Bronchial epithelial cell (primary cell): ENCODE measurements around the gene NELL1. TPM values are rescaled to one million over a fixed set of nuclear protein-coding genes. Genes with fewer than 3 reads are reported as not detected.
"Not testable (repeated sequence)": the region's sequence is repeated elsewhere in the genome, so short reads cannot be mapped to it uniquely, and the experiment has no call there.

Experiments used
- DNase-seq: peaks from one replicate; pipeline ENCODE4 v3.0.0-alpha.2; 2010; ENCODE audit warnings: low read depth
- FAIRE-seq: peaks from 2 replicates; lab custom pipeline; 2011; peaks lifted over from hg19 to GRCh38; lab: Jason Lieb, UNC
- H3K27me3 ChIP-seq: 2 replicates; pipeline ENCODE4 v1.5.1; 2011; ENCODE audit warnings: low read length; ENCODE audit not compliant: control insufficient read depth, insufficient read depth
- H3K36me3 ChIP-seq: 2 replicates; pipeline ENCODE4 v1.5.1; 2011; ENCODE audit warnings: low read length; ENCODE audit not compliant: control insufficient read depth, insufficient read depth
- H3K4me3 ChIP-seq: 2 replicates; pipeline ENCODE4 v1.5.1; 2011; ENCODE audit warnings: mild to moderate bottlenecking, low read depth, low read length, control low read depth
- CTCF ChIP-seq: IDR thresholded peaks from 2 replicates; pipeline ENCODE4 v1.5.1; 2011; ENCODE audit warnings: mild to moderate bottlenecking, moderate library complexity, low read length, control low read depth, inconsistent platforms; ENCODE audit not compliant: insufficient read depth, severe bottlenecking
- total RNA-seq: library from RNA; depleted of rRNA; stranded (reverse); fragments of >200 nt; gene quantifications from 2 replicates; pipeline ENCODE4 v1.2.1, GENCODE V29; 2014

Gene NELL1
- total RNA-seq, 1 donor from 2014 or later: not detected

DNA sequence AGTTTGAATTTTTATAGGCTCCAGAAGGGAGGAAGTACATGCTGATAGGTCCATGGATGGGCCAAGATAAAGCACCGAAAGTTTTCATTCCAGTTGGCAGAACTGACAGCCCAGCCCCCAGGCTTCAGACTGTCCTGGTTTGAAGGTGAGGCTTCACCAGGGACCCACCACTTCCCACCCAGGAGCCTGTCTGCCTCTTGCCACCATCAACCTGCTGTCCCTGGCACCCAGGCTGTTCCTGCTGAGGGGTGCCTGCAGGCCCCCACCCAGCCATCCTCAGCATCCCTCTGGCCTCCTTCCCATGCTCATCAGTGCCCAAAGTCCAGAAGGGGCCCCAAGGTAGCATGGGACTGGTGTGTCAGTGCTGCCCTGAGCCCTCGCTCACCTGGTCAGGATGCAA is 463.9 kb downstream of the NELL1 start:
- TF ChIP-seq CTCF: no peak
- FAIRE-seq (no peak), DNase-seq (no peak)
- Histone ChIP-seq H3K36me3 (no peaks in the 10 kb centered on the region), H3K27me3 (no peaks in the 10 kb centered on the region), H3K4me3 (no peak overlapping the region)

DNA sequence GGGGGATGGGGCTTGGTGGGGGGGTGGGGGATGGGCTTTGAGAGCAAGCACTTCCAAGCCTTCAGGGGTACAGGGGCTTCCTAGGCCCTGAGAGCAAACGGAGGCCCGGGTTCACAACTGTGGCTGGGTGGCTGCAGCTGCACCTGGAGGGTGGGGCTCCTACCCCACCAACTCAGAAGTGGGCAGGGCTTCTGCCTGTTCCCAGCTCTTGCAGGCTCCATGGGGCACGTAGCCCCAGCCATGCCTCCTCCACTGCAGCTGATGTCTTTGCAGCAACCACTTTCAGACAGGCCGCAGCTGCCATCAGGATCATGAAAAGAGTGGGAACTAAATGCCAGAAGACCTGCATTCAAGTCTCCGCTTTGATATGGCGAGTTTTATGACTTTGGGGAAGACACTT is 464.3 kb downstream of the NELL1 start:
- H3K27me3 ChIP-seq: no peaks in the 10 kb centered on the region
- TF ChIP-seq CTCF: no peak
- no peak overlapping the region for H3K4me3 ChIP-seq
- DNase-seq: no peak
- H3K36me3 ChIP-seq: no peaks in the 10 kb centered on the region
- no peak for FAIRE-seq

- H3K27me3 ChIP-seq: no peaks in the 10 kb centered on the region
- DNase-seq (no peak), FAIRE-seq (no peak)
- TF ChIP-seq CTCF: no peak
- no peaks in the 10 kb centered on the region for H3K36me3 ChIP-seq
- no peak overlapping the region for H3K4me3 ChIP-seq
Measured at GRCh38 chr11:21137803-21138202, 468.4 kb downstream of the NELL1 start.

- not testable (repeated sequence) for FAIRE-seq, H3K27me3 ChIP-seq, H3K4me3 ChIP-seq, DNase-seq, H3K36me3 ChIP-seq
Measured at GRCh38 chr11:21141557-21141956, 472.2 kb downstream of the NELL1 start.

- DNase-seq (peak; percentile 35), FAIRE-seq (no peak)
- Histone ChIP-seq H3K27me3 (no peaks in the 10 kb centered on the region), H3K4me3 (no peak overlapping the region), H3K36me3 (no peaks in the 10 kb centered on the region)
- peak; percentile 38 for TF ChIP-seq CTCF
Measured at GRCh38 chr11:21142007-21142406, 472.6 kb downstream of the NELL1 start.

DNA sequence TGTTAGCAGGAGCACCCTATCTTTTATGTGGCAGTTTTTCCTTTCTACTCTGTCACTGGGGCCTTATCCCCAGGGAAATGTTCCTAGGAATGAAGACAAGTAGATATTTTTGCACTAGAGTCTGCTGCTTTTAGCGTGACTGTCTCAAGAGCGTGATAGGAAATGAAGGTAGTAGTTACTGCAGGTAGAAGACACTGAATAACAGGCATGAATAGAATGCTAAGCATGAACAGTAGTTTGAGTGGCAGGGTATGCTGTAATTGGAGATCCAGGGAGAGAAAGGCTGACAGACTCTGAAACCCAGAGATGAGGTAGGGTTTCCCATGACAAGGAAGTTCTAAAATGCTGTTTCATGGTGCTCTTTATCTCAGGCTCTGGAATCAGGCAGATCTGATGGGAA is 475.1 kb downstream of the NELL1 start:
- Histone ChIP-seq H3K27me3 (no peaks in the 10 kb centered on the region), H3K36me3 (no peaks in the 10 kb centered on the region), H3K4me3 (no peak overlapping the region)
- DNase-seq (no peak), FAIRE-seq (no peak)
- no peak for TF ChIP-seq CTCF
